Heart left ventricle (tissue), 13 donors: Measurements from ENCODE around the gene GNB1L.

Experiments
- POLR2A ChIP-seq, 2 donors: fragments of 450-650 bp; IDR thresholded peaks; one replicate each; pipeline ENCODE4 v1.6.1; 2017; ENCODE audit warnings: antibody characterized with exemption in 2 of 2, mild to moderate bottlenecking in 2 of 2, moderate library complexity in 2 of 2
- TF ChIP-seq, protein P1 (sequence below), 12 donors: fragments of 200-600 bp; sonication (generic) in 4 of 12; IDR thresholded peaks; one replicate each; pipeline versions ENCODE4 v1.5.0 to v1.8.0; 2018 to 2022; ENCODE audit warnings: antibody characterized with exemption in 12 of 12, mild to moderate bottlenecking in 5 of 12
- donor health status: ischemic (EF 13 %, LVEDD 7.1; RV severe dilation, severe dysfunction).
- donor health status: DM: no; HTN: yes; CAD: no.
- donor health status: DM: no; HTN: no; CAD: no.
- donor health status: ischemic (EF 25% LVEDD 6.9; RV normal size, moderate dysfunction).
- donor health status: ischemic (EF 25% LVEDD 5.7; RV mildly dilated, moderate dysfunction).
- donor health status: ischemic (EF 35%, LVEDD 5.7; RV mildly dilated, moderate dysfunction).
- donor health status: nonischemic (EF 11% LVEDD 7.7; RV severe dilation, severe dysfunction).
- donor health status: DM: yes; HTN: yes; CAD: no.
- donor health status: PGD.
- donor health status: ischemic (EF 29% LVEDD 5.4; RV normal size, mild dysfunction).
- donor health status: nonischemic (EF 23%, LVEDD 6.1; RV moderate dilation, normal function).

DNA sequence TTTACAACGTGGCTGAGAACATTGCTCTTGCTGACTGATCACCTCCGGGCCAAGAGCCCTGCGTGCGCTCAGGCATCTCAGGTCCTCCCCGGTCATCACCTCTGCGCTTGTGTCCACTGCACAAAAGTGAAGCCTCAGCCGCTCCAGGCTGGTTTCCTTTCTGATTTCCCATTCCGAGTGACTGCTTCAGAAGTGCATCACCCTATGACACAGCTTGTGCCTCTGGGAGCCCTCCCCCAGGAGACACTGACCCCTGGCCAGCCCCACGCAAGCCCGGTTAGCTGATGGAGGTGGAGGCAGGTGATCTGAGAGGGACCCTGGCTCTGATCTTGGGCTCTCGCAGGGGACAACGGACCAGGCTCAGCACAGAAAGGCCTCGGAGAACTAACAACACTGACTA lies 38.3 kb upstream of the GNB1L start:
- TF ChIP-seq, protein P1, sequence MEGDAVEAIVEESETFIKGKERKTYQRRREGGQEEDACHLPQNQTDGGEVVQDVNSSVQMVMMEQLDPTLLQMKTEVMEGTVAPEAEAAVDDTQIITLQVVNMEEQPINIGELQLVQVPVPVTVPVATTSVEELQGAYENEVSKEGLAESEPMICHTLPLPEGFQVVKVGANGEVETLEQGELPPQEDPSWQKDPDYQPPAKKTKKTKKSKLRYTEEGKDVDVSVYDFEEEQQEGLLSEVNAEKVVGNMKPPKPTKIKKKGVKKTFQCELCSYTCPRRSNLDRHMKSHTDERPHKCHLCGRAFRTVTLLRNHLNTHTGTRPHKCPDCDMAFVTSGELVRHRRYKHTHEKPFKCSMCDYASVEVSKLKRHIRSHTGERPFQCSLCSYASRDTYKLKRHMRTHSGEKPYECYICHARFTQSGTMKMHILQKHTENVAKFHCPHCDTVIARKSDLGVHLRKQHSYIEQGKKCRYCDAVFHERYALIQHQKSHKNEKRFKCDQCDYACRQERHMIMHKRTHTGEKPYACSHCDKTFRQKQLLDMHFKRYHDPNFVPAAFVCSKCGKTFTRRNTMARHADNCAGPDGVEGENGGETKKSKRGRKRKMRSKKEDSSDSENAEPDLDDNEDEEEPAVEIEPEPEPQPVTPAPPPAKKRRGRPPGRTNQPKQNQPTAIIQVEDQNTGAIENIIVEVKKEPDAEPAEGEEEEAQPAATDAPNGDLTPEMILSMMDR (IDR thresholded peaks at IDR 0.05), result no peak
- no peak for TF ChIP-seq POLR2A (IDR thresholded peaks at IDR 0.05)
